ENCODE data around the gene CTIF.

CTIF gene

GRCh38 chr18:48753691-48754090, 214.9 kb downstream of the CTIF start:
- no peak for DNase-seq (ENCODE audit: low spot score)

DNA sequence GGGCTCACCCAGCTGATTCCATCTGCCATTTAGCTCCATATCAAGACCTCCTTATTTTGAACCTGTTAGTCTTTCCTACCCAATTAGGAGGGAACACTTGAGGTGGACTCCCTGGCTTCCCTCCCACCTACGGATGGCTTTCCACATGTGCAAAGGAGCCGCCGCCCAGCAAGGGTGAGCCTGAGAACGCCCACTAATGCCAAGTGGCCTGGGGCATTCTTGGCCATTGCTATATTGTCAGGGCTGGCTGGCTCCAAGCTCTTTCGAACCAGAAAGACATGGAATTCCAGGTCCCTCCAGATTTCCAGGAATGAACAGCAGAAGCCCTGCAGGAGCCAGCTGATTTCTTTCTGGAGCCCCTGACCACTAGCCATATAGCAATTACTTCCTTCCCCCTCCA, 215.7 kb downstream of the CTIF start:
- no peak for DNase-seq (ENCODE audit: low spot score)

DNA sequence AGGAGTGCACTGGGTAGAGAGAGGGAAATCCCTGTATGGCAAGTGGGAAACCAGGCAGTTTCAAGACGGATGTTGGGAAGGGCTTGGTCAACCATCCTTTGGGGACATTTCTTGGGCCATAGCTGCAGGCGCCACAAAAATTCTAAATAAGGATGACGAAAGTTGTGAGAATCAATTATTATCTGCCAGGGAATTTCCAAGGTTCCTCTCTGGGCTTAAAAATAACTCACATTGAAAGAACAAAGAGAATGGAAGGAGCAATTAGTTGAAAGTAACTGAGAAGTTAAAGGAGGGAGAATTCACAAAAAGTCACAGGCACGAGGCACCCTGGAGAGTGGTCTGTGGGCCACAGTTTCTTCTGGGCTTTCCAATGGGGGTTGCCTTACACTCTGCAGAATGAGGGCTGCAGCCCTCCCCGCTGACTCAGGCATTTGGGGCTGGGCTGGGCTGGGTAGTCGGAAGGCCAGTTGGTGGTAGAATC, 216.2 kb downstream of the CTIF start:
- DNase-seq (ENCODE audit: low spot score) = no peak

GRCh38 chr18:48756511-48757226, 217.8 kb downstream of the CTIF start:
- DNase-seq (ENCODE audit: low spot score) = no peak

DNA sequence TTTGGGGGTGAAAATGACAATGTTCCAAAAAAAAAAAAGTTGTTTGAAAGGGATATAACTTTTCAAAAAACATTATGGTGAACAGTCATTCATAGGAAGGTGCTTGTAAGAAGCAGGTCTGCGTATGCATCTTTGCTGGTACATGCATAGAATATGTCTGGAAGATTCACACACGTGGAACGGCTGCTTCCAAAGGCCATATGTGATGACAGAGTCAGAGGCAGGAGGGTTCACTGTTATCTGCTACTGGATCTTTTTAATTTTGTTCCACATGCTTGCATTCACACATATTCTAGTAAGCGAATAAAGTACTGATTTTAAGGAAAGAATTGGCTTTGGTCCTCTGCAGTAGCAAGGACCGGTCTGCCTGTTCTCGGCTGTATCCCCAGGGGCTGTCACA, 218.5 kb downstream of the CTIF start:
- no peak for DNase-seq (ENCODE audit: low spot score)

GRCh38 chr18:48757906-48758305, 219.1 kb downstream of the CTIF start:
- DNase-seq (ENCODE audit: low spot score) = no peak

GRCh38 chr18:48761582-48761981, 222.8 kb downstream of the CTIF start:
- no peak for DNase-seq (ENCODE audit: low spot score)

- no peak for DNase-seq (ENCODE audit: low spot score)
Observed at GRCh38 chr18:48762022-48762421, 223.2 kb downstream of the CTIF start.

GRCh38 chr18:48762836-48763718, 224.2 kb downstream of the CTIF start:
- no peak for DNase-seq (ENCODE audit: low spot score)

DNA sequence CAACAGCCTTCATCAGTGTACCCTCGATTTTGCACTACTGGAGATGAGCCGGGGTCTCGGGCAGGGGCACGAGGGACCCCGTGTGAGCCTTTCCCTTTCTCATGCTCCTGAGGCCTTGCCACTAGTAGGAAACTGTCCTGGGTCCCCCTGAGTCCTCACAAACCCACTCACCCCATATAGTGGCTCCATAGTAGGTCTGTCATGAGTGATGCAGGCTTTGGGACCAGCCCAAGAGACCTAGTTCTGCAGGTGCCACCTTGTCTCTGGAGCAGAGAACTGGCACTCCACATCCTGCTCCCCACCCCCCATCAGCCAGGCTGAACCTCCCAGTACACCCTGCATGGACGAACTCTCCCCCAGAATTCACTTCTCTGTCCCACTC, 224.9 kb downstream of the CTIF start:
- DNase-seq (ENCODE audit: low spot score) = no peak

GRCh38 chr18:48765053-48765452, 226.2 kb downstream of the CTIF start:
- no peak for DNase-seq (ENCODE audit: low spot score)

DNA sequence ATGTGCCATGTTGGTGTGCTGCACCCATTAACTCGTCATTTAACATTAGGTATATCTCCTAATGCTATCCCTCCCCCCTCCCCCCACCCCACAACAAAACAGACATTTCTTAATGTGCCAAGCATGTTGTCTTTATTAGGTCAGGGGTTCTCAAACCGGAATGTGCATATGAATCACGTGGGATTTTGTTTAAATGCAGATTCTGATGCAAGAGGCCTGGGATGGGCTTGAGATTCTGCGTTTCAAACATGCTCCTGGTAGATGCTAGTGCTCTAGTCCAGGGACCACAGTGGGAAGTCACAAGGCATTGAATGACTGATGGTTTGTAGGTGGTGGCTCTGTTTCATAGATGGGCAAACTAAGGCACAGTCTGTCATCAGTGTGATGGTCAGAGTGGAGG, 227.2 kb downstream of the CTIF start:
- DNase-seq (ENCODE audit: low spot score) = no peak

GRCh38 chr18:48766487-48766886, 227.7 kb downstream of the CTIF start:
- DNase-seq (ENCODE audit: low spot score) = no peak

DNA sequence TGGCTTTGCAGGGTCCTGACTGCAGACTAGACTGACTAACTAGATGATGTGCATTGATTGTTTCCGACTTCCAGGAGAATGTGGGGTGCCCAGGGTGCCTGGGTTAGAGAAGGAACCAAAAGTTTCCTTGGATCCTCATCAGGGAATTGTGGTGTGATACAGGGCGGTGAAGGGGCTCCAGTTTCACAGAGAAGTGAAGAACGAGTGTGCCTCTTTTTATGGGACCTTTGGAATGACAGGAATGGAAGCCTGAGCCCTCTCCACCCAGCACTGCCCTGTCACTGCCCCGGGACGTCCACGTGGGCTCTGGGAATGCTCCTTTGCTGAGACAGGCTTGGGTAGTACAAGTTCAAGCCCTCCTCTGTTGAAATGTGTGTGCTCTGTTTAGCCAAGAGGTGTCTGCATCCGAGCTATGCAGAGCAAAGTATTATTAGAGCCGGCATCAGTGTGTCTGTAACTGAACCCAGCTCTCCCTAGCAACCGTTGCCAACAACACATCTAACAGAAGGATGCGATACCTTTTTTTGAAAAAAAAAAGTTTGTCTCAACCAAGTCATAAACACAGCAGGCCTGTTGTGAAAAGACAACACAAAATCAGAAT, 228.4 kb downstream of the CTIF start:
- DNase-seq (ENCODE audit: low spot score) = no peak

DNA sequence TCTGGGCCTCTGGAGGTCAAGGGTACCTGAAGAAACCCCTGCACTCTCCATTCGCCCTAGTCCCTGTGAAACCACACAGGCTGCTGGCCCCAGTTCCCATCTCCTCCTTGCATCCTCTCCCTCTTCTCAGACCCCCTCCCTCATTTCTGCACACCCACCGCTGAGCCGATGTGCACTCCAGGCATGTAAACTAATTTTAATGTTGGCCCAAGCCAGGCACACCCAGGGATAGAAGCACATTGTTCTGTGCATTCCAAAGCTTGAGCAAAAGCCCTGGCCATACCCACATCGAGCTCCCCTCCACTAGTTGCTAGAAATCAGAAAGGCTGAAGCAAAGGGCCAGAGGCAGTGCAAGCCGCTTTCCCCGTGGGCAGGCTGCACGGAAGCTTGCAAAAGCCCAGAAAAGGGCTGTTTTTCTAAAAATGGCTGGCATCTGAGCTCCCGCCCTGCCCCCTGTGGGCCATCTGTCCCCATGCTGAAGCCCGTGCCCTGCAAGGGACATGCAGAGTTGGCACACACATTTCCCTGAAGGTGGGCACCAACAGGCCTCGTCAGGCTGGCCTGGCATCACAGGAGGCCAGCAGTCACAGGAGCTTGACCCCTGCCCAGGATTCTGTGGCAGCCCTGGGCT, 230.3 kb downstream of the CTIF start:
- no peak for DNase-seq (ENCODE audit: low spot score)

DNA sequence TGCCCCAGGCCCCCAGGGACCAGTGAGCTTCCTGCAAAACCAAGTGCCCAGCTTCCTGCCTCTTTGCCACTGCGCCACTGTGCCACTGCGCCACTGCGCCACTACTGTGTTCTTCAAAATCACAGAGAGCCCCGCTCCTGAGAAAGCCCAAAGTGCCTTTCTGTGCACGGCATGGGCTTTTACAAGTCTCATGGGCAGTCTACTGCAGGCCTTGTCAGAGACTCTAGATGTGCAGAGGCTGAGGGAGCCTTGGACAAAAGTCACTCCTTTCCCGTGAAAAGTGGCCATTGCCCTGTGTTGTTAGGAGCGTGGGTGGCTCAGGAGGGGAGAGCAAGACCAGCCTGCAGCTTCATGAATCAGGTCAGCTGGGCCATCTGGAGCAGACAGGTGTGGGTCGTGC, 231.4 kb downstream of the CTIF start:
- DNase-seq (ENCODE audit: low spot score) = no peak

GRCh38 chr18:48771641-48772375, 233.0 kb downstream of the CTIF start:
- no peak for DNase-seq (ENCODE audit: low spot score)

DNA sequence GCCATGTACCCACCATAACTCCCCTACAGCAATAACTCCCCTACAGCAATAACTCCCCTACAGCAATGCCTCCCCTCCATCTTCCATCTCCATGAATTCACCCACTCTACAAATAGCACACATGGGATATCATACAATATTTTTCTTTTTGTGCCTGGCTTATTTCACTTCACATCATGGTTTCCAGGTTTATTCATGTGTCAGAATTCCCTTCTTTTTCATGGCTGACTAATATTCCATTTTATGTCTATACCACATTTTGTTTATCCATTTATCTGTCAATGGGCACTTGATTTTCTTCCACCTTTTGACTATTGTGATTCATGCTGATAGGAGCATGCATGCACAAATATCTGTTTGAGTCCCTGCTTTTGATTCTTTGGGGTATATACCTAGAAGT, 233.6 kb downstream of the CTIF start:
- no peak for DNase-seq (ENCODE audit: low spot score)

DNA sequence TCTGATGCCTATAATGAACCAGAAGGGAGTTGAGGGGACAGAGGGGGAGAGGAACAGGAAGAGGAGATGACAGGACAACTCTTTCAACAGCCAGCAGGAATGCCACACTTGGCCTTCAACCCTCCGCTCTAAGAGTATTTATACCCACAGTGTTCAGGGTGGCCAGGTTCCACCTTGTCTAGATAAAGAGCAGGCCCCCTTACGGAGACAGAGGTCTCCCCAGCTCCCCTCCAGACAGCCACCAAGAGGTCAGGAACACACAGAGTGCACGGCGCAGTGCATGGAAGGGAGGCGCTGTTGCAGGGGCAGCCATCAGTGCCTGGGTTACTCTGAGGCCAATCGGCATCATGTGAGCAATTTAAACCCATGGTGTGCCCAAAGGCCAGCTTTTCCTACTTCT, 235.0 kb downstream of the CTIF start:
- no peak for DNase-seq (ENCODE audit: low spot score)

DNA sequence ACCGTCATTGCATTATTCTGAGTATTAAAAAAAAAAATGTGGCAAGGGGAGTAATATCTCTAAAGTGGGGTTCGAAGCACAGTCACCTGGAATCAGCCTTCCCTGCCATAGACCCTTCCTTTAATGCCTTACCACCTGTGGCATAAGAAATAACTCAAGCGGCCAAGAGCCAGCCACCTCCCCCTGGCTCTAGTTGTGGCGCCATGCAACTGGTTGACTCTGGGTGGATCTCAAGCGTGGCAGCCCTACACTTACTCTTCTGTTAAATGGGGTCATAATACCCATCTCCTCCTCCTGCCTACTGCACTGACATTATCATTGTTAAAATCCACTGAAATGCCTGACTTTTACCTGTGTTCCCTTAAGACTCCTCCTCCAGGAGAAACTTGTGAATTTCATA, 236.1 kb downstream of the CTIF start:
- no peak for DNase-seq (ENCODE audit: low spot score)

GRCh38 chr18:48775372-48776155, 236.7 kb downstream of the CTIF start:
- no peak for DNase-seq (ENCODE audit: low spot score)

All from hematopoietic multipotent progenitor cell treated with erythropoietin and hydrocortisone succinate and interleukin-3 and kit ligand, for 17 days (in vitro differentiated cells).